Stimulated activated CD8-positive, alpha-beta memory T cell treated with anti-CD3 and anti-CD28 coated beads, Interleukin-12 subunit alpha, Interleukin-12 subunit beta, amount 100 ng/mL, for 24 hours (primary cell): Measurements from ENCODE around the gene PRC1.

Experiments used
- DNase-seq: peaks from one replicate; pipeline ENCODE4 v3.0.0-alpha.2; 2020; ENCODE audit errors: extremely low read depth

The PRC1 gene

GRCh38 chr15:90990446-90990845 lies 3.9 kb downstream of the PRC1 start:
- DNase-seq, result no peak

- no peak for DNase-seq
Measured at GRCh38 chr15:90989040-90989768, 5.1 kb downstream of the PRC1 start.

DNA sequence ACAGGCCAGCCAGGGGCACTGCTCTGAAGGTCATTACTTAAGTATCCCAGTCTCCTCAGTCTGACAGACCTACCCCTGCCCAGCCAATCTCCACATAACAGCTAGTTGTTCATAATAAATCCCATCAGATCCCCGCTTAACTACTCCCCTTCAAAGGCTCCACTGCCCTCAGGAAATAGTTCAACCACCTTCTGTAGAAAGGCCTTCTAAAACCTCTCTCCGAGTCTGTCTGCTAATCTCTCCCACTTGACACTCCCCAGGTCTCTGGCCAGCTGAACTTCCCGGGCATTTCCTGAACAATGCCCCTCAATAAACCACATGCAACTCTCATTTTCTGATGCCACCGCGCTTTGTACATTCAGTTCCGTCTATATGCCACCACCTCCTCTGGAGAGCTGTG lies 6.0 kb downstream of the PRC1 start:
- DNase-seq, result no peak

GRCh38 chr15:90987561-90988141 lies 6.7 kb downstream of the PRC1 start:
- no peak for DNase-seq

DNA sequence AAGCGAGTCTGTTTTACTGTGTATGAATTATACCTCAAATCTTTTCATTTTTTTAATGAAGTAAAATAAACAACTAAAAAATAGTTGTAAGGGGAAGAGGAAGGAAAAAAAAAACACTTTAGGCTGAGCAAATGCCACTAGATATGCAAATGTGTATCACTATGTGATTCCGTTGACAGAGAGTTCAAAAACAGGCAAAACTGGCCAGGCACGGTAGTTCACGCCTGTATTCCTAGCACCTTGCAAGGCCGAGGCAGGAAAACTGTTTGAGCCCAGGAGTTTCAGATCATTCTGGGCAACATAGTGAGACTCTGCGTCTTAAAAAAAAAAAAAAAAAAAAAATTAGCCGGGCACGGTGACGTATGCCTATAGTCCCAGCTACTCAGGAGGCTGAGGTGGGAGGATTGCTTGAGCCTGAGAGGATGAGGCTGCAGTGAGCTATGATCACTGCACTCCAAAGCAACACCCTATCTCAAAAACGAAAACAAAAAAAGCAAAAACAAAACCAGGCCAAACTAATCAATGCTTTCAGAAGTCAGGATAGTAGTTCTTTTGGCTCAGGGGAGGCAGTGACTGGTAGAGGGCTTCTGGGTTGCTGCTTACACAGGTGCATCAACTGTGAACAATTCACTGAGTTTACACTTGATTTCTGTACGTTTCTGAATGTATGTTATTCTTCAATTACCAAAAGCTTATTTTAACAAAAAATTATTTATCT lies 7.4 kb downstream of the PRC1 start:
- DNase-seq, result no peak

DNA sequence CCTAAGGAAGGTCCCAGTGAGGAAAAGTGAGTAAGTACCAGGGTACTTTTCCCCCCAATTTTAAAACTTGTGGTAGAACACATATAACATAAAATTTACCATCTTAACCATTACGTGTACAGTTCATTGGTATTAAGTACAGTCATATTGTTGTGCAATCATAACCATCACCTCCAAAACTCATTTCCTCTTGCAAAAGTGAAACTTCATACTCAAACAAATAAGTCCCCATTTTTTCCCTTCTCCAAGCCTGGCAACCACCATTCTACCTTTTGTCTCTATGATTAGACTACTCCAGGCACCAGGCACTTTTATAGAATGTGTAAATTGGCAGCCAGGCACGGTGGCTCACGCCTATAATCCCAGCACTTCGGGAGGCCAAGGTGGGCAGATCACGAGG lies 12.2 kb downstream of the PRC1 start:
- no peak for DNase-seq

DNA sequence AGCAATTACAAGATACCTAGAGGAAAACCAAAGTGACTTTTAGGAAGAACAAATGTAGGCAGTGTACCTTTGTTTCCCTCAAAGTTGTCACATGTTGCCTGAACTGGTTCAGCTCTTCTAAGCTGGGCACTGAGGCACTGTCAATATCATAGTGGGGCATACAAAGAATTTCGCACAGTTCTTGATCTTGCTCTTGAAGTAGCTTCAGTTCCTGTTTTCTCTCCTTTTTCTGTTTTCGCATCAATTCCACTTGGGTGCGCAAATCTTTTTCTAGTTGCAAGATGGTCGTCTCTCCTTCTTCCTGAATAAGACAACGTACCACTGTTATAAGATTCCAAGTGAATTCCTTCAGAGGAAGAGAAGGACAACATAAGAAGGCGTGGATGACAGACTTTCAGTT lies 12.7 kb downstream of the PRC1 start:
- DNase-seq, result no peak

DNA sequence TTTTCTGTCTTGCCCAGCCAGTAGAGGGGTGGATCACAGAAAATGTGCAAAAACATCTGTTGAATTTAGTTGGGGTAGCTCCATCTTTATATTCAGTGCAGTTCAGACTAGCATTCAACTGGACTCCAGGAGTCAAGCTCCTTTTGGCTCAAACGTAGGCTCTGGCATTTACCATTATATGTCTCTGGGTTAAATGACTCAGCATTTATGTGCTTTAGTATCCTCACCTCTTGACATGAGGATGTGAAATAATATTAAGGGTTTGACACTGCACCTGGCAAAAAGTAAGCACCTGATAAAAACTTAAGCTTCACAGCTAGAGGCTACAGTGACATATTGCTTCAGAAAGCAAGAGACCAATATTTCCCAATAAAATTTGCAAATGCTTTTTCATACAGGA lies 14.8 kb downstream of the PRC1 start:
- no peak for DNase-seq

DNA sequence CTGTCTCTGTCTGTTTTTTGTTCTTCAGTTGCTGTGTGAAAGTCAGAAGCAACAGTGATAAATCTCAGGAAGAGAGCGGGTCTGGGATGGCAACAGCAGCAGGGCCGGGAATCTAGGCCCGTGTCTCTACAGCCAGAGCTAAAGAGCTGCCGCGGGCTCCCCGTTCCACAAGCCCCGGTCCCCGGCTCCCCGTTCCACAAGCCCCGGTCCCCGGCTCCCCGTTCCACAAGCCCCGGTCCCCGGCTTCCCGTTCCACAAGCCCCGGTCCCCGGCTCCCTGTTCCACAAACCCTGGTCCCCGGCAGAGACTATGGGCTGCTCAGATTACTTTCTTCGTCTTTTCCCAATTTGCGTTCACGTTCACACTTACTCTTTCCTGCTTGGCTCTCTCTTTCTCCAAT lies 20.1 kb downstream of the PRC1 start:
- no peak for DNase-seq

GRCh38 chr15:90972133-90972532 lies 22.2 kb downstream of the PRC1 start:
- DNase-seq, result no peak

- DNase-seq, result no peak
Measured at GRCh38 chr15:90970274-90970673, 24.1 kb downstream of the PRC1 start.

GRCh38 chr15:90968434-90968833 lies 25.9 kb downstream of the PRC1 start:
- DNase-seq, result no peak

DNA sequence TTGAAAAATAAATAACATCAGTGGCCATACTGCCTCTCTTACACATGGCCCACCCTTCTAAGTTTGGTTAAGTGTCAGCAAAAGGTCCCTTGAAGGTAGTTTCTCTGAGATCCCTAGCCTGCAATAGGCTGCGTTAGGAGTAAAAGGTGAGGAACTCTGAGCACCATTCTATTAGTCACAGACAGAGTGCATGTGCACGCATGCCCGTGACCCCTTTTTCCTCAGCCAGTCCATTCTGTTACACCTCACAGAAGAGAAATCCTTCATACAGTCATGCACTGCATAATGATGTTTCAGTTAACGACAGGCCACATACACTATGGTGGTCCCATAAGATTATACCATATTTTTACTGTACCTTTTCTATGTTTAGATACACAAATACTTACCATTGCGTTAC lies 27.1 kb downstream of the PRC1 start:
- DNase-seq, result no peak

DNA sequence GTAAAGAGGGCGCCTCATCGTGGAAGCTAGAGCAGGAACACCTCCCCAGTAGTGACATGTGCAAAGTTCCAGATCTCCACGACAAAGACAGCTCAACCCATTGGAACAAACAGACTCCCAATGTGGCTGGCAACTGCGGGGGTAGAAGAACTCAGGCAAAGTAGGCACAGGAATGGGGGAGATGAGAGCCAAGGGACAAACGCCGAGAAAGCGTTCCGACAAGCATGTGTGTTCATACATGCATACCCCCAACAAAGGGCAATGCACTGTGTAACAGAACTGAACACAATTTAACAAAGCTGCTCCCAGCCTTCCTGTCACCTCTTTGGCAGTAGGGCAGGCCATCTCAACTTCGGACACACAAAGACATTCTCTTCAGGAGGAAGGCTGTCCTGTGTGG lies 28.1 kb downstream of the PRC1 start:
- no peak for DNase-seq

DNA sequence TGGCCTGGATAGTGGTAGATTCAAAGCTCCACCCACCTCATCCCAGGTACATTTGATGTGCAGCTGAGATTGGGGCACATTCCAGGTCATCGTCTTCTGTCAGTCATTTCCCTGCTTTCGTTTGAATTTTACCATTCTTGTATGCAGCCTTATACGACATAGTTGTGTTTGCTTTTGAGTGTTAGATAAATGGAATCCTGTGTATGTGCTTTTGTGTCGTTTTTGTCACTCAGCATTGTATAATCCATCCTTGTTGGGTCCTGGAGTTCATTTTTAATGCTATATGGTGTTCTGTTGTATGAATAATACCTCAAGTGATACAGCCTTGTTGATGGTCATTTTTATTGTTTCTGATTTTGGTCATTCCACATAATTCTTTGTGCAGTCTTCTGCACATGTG lies 32.3 kb downstream of the PRC1 start:
- DNase-seq, result no peak

DNA sequence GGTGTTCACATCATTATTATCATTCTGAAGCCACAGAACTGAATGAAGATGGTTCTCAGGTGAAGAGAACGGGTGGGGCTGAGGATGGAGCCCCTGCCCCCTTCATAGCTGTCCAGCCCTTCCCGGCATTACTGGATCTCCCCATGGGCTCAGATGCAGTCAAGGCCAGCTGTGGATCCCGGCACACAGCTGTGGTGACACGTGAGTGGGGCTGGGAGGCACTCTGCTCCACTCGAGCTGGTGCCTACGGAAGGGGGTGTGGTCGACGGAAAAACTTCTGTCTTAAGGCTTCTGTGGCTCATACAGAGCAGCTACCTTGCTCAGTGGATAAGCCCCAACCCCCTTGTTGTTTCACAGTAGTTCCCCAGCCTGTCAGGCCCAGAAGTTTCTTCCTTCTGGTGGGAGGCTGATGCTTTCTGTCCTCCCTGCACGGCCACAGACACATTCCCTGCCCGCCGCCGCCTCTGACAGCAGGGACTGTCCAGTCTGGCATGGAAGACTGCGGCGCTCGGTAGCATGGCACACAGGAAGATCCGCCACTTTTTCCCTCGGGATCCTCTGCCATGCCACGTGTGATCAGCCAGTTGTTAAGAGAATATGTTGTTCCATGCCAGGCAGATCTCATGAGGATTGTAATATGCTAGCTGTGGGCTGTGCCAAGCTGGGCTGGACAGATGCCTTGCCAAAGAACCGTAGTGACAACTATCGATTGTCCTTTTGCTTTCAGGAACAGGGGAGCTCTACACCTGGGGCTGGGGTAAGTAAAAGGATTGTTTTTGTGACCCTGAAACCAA lies 33.8 kb downstream of the PRC1 start:
- no peak for DNase-seq

DNA sequence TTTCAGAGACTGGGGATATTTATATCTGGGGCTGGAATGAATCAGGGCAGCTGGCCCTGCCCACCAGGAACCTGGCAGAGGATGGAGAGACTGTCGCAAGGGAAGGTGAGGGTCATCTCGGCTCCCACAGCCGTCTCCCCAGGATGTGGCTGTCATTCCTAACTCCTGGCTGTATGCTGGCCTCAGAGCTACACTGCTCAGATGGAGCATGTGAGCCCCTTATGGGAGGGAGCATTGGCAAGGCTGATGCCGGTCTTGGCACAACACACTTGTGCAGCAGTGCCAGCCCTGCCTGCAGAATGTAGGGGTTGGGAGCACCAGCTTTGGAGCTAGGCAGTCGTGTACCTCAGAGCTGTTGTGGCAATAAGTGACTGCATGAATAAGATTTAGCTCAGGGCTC lies 34.4 kb downstream of the PRC1 start:
- no peak for DNase-seq

- DNase-seq, result no peak
Measured at GRCh38 chr15:90959028-90959595, 35.2 kb downstream of the PRC1 start.

DNA sequence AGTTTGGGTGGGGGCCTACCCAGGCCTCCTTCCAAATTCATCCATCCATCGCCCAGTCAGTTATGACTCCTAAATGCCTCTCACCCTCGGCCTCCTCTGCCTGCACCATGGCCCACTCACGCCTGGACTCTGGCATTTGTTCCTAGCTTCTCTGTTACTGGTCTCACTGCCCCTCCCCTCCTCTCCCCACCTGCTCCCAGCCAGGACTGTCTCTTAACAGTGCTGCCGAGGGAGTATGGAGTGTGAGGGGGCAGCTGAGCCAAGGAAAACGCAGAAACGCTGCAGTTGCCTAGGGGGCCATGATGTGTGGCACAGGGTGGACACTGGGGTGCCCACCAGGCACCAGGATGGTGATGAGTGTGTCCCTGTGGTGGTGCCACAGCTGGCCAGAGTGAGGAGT lies 36.5 kb downstream of the PRC1 start:
- DNase-seq, result no peak

- DNase-seq, result no peak
Measured at GRCh38 chr15:90957031-90957790, 37.1 kb downstream of the PRC1 start.

DNA sequence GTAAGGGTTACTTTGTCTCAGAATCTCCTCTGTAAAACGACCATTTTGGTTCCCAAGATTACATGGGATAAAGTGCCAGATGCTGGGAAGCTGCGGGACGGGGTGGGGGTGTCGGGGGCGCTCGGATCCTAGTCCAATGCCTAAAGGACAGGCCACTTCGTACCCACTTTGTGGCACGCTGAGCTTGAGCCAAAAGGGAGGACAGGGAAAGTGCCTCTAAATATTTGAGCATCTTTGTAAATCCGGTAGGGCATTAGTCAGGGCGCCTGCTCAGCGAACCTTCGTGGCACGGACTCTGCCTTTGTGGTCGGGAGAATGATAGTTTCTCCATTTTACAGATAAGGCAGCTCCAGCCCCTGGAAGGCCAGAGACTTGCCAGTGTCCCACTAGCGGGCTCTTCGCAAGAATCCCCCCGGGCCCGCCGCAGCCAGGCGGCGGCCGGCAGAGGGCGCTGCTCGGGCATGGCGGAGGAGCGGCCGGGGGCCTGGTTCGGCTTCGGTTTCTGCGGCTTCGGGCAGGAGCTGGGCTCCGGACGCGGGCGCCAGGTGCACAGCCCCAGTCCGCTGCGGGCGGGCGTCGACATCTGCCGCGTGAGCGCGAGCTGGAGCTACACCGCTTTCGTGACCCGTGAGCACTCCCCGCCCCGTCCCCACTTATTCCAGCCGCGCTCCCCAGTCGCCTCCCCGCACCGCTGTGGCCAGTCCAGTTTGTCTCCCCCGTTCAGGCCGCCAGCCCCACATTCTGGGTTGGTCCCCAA lies 37.9 kb downstream of the PRC1 start:
- DNase-seq, result peak; percentile 24
